Smooth muscle cell (in vitro differentiated cells): ENCODE results near the gene ZNF335. TPM values are rescaled to one million over a fixed set of nuclear protein-coding genes. Genes with fewer than 3 reads are reported as not detected.

Source experiments
- DNase-seq: peaks from one replicate; lab custom pipeline; 2025; ENCODE audit not compliant: unreplicated experiment; lab: John Stamatoyannopoulos, UW
- H2AFZ ChIP-seq: fragments of 200-600 bp; sonication (generic); 2 replicates; pipeline ENCODE4 v1.6.0; 2016; ENCODE audit warnings: antibody characterized with exemption, low read depth, mild to moderate bottlenecking
- H3F3A ChIP-seq: fragments of 200-600 bp; sonication (generic); 2 replicates; pipeline ENCODE4 v1.6.0; 2017; ENCODE audit warnings: antibody characterized with exemption, low read depth
- H3K27ac ChIP-seq: fragments of 200-600 bp; sonication (generic); 2 replicates; pipeline ENCODE4 v1.5.1; 2016; ENCODE audit warnings: low read depth, mild to moderate bottlenecking
- H3K27me3 ChIP-seq: fragments of 200-600 bp; sonication (generic); 2 replicates; pipeline ENCODE4 v1.6.1; 2016; ENCODE audit warnings: low read depth, mild to moderate bottlenecking
- H3K36me3 ChIP-seq: fragments of 200-600 bp; sonication (generic); 2 replicates; pipeline ENCODE4 v1.5.1; 2016; ENCODE audit warnings: low read depth
- H3K4me1 ChIP-seq: fragments of 200-600 bp; sonication (generic); 2 replicates; pipeline ENCODE4 v1.5.1; 2016; ENCODE audit warnings: low read depth
- H3K4me2 ChIP-seq: fragments of 200-600 bp; sonication (generic); 2 replicates; pipeline ENCODE4 v1.6.0; 2016; ENCODE audit warnings: mild to moderate bottlenecking
- H3K4me3 ChIP-seq: fragments of 200-600 bp; sonication (generic); 2 replicates; pipeline ENCODE4 v1.5.1; 2016; ENCODE audit warnings: mild to moderate bottlenecking
- H3K79me2 ChIP-seq: fragments of 200-600 bp; sonication (generic); 2 replicates; pipeline ENCODE4 v1.6.0; 2016; ENCODE audit warnings: low read depth, mild to moderate bottlenecking
- H3K9ac ChIP-seq: fragments of 200-600 bp; sonication (generic); 2 replicates; pipeline ENCODE4 v1.6.0; 2016; ENCODE audit warnings: low read depth
- H3K9me3 ChIP-seq: fragments of 200-600 bp; sonication (generic); replicated peaks from 2 replicates; pipeline ENCODE4 v1.5.1; 2016; ENCODE audit warnings: low read depth
- H4K20me1 ChIP-seq: fragments of 200-600 bp; sonication (generic); 2 replicates; pipeline ENCODE4 v1.6.0; 2016; ENCODE audit warnings: low read depth
- CTCF ChIP-seq: fragments of 200-600 bp; sonication (generic); IDR thresholded peaks from 2 replicates; pipeline ENCODE4 v1.5.1; 2017; ENCODE audit warnings: borderline replicate concordance, mild to moderate bottlenecking, antibody characterized with exemption; ENCODE audit not compliant: insufficient read depth, poor library complexity, severe bottlenecking
- WGBS: methylation state at CpG from one replicate; pipeline ENCODE4 v1.1.7; 2016; ENCODE audit warnings: low lambda C conversion rate; 5-methylcytosine and 5-hydroxymethylcytosine counted together
- polyA plus RNA-seq: library from polyadenylated mRNA; unstranded; fragments of >200 nt; fragmentation: Nextera tagmentation; extraction: Ambion mirVana; gene quantifications from 2 replicates; pipeline ENCODE4 v1.2.1, GENCODE V29; 2016
- total RNA-seq: library from RNA; depleted of rRNA; stranded (reverse); fragments of >200 nt; gene quantifications from 2 replicates; pipeline ENCODE4 v1.2.3, GENCODE V29; 2014

Gene ZNF335
- total and polyA plus RNA-seq, 2 experiments from 2014 or later = 11.2 to 14.2 TPM

DNA sequence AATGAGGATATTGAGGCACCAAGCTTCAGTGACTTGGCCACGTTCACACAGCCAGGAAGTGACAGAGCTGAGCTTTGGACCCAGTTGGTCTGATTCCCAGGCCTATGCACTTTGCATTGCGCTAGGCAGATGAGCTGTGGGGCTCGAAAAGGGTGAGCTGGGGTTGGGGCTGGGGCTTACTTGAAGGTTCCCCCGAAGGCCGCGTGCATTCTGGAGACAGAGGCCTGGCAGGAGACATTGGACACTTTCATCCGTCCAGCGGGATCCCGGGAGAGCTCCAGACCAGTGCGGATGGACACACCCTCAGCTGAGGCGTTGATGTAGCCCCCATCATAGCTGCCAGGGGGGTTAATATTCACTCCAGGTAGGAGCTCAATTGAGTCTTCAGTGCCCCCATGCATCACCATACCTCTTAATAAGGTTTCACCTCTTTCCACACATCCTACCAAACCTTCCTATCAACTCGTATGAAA is 62.6 kb downstream of the ZNF335 start:
- no peaks in the 10 kb centered on the region for H3K9me3 ChIP-seq
- no peaks in the 10 kb centered on the region for H4K20me1 ChIP-seq
- H3K4me1 ChIP-seq = peaks cover 10% of the 10 kb centered on the region
- no peak for DNase-seq
- H3K4me3 ChIP-seq = no peak overlapping the region
- TF ChIP-seq CTCF = no peak
- no peak overlapping the region for H2AFZ ChIP-seq
- no peak overlapping the region for H3K4me2 ChIP-seq
- H3F3A ChIP-seq = no peaks in the 10 kb centered on the region
- 97% methylated on average over 12 of the region's 12 CpGs for WGBS
- no peaks in the 10 kb centered on the region for H3K79me2 ChIP-seq
- no peaks in the 10 kb centered on the region for H3K27me3 ChIP-seq
- H3K9ac ChIP-seq = no peak overlapping the region
- H3K36me3 ChIP-seq = no peaks in the 10 kb centered on the region
- H3K27ac ChIP-seq = peak overlapping the region; percentile 12

DNA sequence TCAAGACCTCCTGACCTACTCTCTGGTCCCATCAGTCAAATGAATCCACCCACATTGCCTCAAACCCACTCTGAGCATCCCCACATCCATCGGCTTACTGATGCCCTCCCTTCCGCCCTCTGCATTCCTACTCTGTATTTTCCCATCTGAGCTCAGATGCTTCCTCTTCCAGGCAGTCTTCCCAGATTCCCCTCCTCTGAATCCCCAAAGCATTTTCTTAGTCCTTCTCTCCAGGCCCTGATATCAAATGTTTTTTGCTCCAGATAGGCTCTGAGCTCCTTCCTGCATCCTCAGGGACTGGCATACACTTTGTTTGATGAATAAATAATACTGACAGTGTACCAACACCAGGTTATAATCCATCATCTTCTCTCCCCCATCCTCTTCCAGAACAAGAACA is 63.9 kb downstream of the ZNF335 start:
- H3K79me2 ChIP-seq = no peaks in the 10 kb centered on the region
- no peak overlapping the region for H3K9ac ChIP-seq
- H3K27me3 ChIP-seq = no peaks in the 10 kb centered on the region
- peaks cover 10% of the 10 kb centered on the region for H3K4me1 ChIP-seq
- no peak for TF ChIP-seq CTCF
- DNase-seq = no peak
- H4K20me1 ChIP-seq = no peaks in the 10 kb centered on the region
- H3K36me3 ChIP-seq = no peaks in the 10 kb centered on the region
- H2AFZ ChIP-seq = no peak overlapping the region
- no peaks in the 10 kb centered on the region for H3F3A ChIP-seq
- 100% methylated on average over 2 of the region's 2 CpGs for WGBS
- no peak overlapping the region for H3K4me2 ChIP-seq
- no peak overlapping the region for H3K27ac ChIP-seq
- no peak overlapping the region for H3K4me3 ChIP-seq
- H3K9me3 ChIP-seq = no peaks in the 10 kb centered on the region

GRCh38 chr20:45907219-45907948 is 64.6 kb downstream of the ZNF335 start:
- Histone ChIP-seq H4K20me1 (no peaks in the 10 kb centered on the region), H3F3A (no peaks in the 10 kb centered on the region), H2AFZ (no peak overlapping the region), H3K4me1 (peaks cover 6% of the 10 kb centered on the region), H3K4me2 (no peak overlapping the region), H3K4me3 (no peak overlapping the region), H3K79me2 (no peaks in the 10 kb centered on the region), H3K27me3 (no peaks in the 10 kb centered on the region), H3K9me3 (no peaks in the 10 kb centered on the region), H3K27ac (no peak overlapping the region), H3K9ac (no peak overlapping the region), H3K36me3 (no peaks in the 10 kb centered on the region)
- WGBS = 98% methylated on average over 16 of the region's 17 CpGs
- no peak for TF ChIP-seq CTCF
- no peak for DNase-seq
